NT2/D1 (cell line): ENCODE measurements around the gene PWWP2A.

ENCODE experiments used
- SUZ12 ChIP-seq: IDR thresholded peaks from 2 replicates; pipeline ENCODE4 v1.6.1; 2011; ENCODE audit not compliant: insufficient read length, insufficient read depth; ENCODE audit errors: extremely low read depth
- YY1 ChIP-seq: IDR thresholded peaks from 2 replicates; pipeline ENCODE4 v1.6.1; 2011; ENCODE audit not compliant: insufficient read length, insufficient read depth

GRCh38 chr5:160129841-160130240 lies 10.6 kb upstream of the PWWP2A start:
- TF ChIP-seq SUZ12: no peak
- TF ChIP-seq YY1: no peak
